SK-MEL-5 (cell line): ENCODE results near the gene EDC4. TPM values are rescaled to one million over a fixed set of nuclear protein-coding genes. Genes with fewer than 3 reads are reported as not detected.

Experiments used
- DNase-seq: peaks from one replicate; pipeline ENCODE4 v3.0.0-alpha.2; 2016; ENCODE audit warnings: low read depth, low spot score
- in situ Hi-C: cut with HindIII; loops from 2 replicates; pipeline ENCODE4 v1.10.0; 2016; ENCODE audit warnings: low sequenced_read_pairs, high pct_unique_total_duplicates, low pct_unique_long_range_greater_than_20kb
- small RNA-seq, 2 experiments: library from RNA; depleted of rRNA; stranded (forward); fragments of <200 nt; gene quantifications; one replicate each; pipeline ENCODE3, GENCODE V24; 2014
- total RNA-seq: library from RNA; depleted of rRNA; stranded (reverse); fragments of >200 nt; shearing (Covaris generic); gene quantifications from 2 replicates; pipeline ENCODE4 v1.2.3, GENCODE V29; 2014; rRNA removed

The EDC4 gene
- total RNA-seq, 1 experiment from 2014 or later: 26.3 TPM

DNA sequence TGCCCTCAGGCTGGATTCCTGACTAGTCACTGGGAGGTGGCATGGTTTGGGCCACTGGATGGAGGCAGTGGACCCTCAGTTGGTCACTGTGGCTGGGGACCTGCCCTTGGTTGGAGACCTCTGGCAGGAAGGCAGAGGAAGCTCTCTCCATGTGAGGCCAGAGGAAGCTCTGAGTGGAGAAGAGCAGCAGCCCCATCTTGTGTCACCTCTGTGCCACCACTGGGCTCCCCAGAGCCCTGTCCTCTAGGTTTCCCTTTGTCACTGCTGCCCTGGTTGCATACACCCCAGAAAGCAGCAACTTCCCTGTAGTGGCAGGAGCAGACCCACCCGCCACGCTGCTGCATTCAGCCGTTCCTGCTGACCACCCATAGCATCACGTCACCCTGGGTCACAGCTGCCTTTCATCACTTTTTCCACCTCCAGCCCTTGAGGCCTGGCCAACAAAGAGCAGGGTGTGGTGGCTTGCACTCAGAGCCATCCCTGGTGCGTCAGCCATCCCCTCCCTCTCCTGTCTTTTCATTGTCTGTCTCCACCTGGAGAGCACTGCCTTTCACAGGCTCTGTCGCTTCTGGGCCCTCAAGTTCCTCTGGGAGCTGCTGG lies 46.9 kb downstream of the EDC4 start:
- DNase-seq: no peak
- in situ Hi-C loops: no loop called here

DNA sequence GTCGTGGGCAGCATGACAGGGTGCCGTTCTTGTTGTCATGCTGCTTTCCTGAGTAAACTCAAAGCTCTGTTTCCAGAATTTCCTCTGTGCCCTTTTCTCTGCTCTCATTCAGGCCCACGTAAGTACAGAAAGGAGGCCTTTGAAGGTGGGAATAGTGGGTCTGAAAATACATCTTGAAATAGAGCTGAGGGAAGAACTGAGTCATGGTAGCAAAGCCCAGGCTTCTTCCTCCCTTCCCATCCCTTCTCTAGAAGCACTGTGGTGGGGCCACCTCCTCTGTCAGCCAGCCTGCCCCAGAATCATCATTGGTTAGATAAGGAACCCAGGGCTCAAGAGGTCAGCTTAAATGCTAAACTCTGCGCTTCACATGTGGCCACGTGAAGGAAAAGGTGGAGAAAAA lies 49.4 kb downstream of the EDC4 start:
- in situ Hi-C loops: no loop called here

DNA sequence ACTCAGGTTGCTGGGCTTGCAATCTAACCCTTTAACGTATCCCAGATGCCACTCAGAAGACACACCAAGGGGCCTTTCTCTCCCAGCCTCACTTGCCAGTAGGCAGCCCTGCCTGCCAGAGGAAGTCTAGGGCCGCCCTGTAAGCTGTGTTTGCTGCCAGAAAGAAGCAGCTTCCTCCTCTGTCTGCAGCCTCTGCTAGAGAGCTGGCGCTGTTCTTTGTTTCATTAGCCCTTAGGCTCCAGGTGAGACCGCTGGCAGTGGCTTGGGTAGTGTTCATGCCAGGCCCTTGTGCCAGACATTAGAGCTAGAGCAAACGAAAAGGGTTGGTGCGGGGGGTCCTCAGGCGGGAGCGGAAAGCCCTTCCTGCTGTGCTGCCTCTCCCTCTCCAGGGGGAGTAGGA lies 49.9 kb downstream of the EDC4 start:
- in situ Hi-C loops: no loop called here
- DNase-seq: no peak

More for the DNA sequence above, 49.4 kb downstream of the EDC4 start:
- DNase-seq: no peak

DNA sequence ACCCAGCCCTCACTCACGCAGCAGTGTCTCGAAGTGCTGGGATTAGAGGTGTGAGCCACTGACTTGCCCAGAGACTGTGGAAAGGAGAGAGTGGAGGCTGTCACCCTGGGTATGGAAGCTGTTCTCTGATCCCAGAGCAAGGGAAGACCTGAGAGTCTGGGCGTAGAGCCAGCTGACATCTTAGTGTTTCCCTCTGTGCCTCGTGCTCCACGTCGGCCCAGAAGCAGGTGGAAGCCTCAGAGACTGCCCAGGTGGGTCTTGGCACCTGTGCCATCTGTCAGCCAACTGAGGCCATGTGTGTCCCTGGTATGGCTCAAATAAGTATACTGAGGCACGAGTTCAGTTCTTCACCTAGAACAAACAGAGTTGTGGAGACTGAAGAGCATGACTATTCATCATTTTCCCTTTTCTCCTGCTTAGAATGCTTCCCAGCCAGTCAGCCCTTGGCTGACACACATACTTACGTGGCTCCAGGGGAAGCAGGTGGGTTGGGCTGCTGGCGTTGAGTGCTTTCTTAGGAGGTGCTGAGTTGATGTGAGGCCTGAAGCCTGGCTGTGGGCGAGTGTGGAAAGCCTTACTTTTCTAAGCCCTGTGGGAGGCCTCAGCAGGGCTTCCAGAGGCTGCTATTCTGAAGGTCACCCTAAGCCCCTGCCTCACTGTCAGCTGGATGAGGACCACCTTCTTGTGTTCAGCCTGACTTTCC lies 50.7 kb downstream of the EDC4 start:
- DNase-seq: no peak
- in situ Hi-C loops: no loop called here

DNA sequence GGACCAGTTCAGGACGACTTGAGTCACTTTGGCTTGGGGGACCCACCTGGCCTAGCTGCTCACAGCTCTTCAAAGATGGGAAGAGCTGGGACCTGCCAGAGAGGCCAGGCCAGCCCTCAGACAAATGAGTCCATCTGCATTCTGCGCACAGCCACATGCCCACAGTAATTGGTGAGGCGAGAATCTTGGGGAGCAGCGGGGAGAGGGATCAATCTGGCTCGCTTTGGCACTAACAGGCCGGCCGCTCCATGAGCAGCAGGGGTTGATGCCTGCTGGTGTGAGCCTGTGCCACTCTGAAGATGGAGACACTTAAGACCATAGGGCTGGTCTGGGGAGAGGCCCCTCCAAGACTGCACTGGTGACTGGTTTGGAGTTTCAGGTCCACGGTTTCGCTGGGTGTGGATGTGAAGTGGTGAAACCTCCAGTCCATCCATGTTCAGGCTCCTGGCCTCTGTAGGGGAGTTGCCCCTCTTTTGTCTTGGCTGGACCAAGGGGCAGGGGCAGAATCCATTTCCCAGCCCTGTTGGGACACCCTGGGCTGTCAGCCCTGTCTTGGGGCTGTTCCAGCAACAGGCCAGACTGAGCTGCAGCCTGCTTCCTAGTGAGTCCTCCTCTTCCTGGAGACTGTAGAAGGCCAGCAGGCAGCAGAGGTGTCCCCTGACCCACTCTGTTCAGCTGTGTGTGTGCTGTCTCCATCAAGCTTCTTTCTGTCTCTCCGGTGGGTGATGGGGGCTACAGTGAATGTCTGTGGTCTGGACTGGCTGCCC lies 51.5 kb downstream of the EDC4 start:
- DNase-seq: no peak
- in situ Hi-C loops: no loop called here

DNA sequence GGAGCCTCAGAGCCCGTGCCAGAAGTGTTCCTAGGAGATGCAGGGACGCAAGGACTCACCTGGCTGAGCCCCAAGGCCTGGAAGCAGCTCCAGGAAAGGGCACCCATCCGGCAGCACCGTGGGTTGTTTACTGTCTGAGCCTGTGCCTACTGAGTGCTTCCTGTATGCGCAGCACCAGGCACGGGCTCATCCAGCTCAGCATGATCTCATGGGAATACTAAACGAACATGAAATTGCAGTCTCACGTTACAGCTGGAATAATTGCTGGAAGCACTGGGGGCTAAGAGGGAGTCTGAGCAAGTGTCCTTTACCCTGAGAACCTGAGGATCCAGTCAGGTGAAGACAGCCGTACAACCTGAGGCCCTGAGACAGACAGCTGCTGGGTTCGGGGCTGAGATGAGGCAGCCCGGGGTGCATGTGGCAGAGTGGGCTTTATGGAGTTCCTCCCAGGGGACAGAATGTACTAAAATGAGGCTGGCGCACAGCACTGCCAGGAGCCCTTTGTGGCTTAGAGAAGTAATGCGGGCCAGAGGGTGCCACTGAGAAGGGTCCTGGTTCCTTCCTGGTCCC lies 53.4 kb downstream of the EDC4 start:
- DNase-seq: peak; percentile 26
- in situ Hi-C loops: no loop called here

DNA sequence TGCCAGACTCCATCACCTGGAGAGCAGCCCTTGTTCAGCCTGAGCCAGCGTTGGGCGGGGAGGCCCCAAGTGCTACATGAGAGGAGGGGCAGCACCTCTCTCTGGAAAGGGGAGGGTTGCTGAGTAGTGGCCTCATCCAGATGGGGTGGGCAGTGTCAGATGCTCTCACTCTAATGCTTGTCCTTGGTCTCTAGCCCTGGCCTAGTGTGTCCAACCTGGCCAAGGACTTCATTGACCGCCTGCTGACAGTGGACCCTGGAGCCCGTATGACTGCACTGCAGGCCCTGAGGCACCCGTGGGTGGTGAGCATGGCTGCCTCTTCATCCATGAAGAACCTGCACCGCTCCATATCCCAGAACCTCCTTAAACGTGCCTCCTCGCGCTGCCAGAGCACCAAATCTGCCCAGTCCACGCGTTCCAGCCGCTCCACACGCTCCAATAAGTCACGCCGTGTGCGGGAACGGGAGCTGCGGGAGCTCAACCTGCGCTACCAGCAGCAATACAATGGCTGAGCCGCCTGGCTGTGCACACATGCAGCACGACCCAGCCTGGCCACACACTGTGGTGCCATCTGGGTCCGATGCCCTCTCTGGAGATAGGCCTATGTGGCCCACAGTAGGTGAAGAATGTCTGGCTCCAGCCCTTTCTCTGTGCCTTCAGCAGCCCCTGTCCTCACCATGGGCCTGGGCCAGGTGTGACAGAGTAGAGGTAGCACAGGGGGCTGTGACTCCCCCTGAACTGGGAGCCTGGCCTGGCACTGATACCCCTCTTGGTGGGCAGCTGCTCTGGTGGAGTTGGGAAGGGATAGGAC lies 54.5 kb downstream of the EDC4 start:
- in situ Hi-C loops: no loop called here
- no peak for DNase-seq

DNA sequence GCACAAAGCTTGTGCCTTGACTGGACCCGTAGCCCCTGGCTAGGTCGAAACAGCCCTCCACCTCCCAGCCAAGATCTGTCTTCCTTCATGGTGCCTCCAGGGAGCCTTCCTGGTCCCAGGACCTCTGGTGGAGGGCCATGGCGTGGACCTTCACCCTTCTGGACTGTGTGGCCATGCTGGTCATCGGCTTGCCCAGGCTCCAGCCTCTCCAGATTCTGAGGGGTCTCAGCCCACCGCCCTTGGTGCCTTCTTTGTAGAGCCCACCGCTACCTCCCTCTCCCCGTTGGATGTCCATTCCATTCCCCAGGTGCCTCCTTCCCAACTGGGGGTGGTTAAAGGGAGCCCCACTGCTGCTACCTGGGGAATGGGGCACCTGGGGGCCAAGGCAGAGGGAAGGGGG lies 55.3 kb downstream of the EDC4 start:
- no peak for DNase-seq
- in situ Hi-C loops: no loop called here

DNA sequence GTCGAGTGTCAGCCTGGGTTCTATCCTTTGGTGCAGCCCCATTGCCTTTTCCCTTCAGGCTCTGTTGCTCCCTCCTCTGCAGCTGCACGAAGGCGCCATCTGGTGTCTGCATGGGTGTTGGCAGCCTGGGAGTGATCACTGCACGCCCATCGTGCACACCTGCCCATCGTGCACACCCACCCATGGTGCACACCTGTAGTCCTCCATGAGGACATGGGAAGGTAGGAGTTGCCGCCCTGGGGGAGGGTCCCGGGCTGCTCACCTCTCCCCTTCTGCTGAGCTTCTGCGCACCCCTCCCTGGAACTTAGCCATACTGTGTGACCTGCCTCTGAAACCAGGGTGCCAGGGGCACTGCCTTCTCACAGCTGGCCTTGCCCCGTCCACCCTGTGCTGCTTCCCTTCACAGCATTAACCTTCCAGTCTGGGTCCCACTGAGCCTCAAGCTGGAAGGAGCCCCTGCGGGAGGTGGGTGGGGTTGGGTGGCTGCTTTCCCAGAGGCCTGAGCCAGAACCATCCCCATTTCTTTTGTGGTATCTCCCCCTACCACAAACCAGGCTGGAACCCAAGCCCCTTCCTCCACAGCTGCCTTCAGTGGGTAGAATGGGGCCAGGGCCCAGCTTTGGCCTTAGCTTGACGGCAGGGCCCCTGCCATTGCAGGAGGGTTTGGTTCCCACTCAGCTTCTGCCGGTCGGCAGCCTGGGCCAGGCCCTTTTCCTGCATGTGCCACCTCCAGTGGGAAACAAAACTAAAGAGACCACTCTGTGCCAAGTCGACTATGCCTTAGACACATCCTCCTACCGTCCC lies 55.9 kb downstream of the EDC4 start:
- in situ Hi-C loops: no loop called here
- peak; percentile 67 for DNase-seq

DNA sequence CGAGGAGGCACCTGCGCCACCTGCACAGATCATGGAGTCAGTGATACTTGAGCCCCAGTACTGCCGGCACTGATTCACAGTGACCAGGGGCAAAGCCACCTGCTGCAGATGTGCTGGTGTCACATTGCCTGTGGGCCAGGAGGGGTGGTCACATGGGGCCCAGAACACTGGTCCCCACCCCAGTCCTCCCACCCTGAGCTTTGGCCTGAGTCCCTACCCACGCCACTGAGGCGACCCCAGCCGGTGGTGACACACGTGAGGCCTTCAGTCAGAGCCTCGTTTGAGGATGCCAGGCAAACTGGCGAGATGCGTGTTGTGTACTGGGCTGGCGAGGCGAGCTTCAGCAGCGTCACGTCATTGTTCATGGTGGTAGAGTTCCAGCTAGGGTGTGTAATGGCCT lies 57.3 kb downstream of the EDC4 start:
- DNase-seq: no peak
- in situ Hi-C loops: no loop called here

DNA sequence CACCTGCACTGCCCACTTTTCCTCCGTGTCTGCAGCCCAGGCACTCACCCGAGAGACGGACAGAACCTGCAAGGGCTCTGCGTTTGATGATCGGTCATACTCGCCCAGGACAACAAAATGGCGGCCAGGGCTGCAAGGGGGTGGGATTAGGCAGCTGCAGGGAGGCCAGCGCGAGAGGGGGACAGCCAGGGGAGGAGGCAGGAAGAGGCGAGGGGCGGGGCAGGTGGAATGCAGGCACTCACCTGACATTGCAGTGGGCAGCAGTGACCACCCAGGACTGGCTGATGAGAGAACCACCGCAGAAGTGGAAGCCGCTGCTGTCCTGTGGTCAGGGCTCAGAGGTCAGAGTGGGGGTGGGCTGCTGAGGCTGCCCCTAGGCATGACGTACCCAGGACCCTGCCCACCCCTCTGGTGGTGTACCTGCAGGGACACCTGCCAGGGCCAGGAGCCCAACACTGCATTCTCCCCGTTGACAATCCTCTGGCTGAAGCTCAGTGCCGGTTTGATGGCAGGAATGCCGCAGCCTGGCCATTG lies 57.9 kb downstream of the EDC4 start:
- DNase-seq: no peak
- in situ Hi-C loops: no loop called here

Small RNA genes lying within 50 kb of the gene (small RNA-seq; reads per million reads assigned to genes)
- gene AC040162.2 (0 reads per million in 2 experiments), gene NRN1L (0 reads per million in 2 experiments)

Other genes starting within 250 kb of the EDC4 start
- 0.16 and 0.40 TPM in 2 replicates for gene CARMIL2, start 227.9 kb upstream of the EDC4 start, total RNA-seq
- 17.4 and 18.3 TPM in 2 replicates for gene ACD, start 212.8 kb upstream of the EDC4 start, total RNA-seq
- 0.34 and 0.51 TPM in 2 replicates for gene PARD6A, start 212.1 kb upstream of the EDC4 start, total RNA-seq
- gene ENKD1, start 206.3 kb upstream of the EDC4 start, total RNA-seq: 6.4 and 9.1 TPM in 2 replicates
- 0.98 and 3.1 TPM in 2 replicates for gene C16orf86, start 206.2 kb upstream of the EDC4 start, total RNA-seq
- 10.5 and 13.4 TPM in 2 replicates for gene GFOD2, start 153.7 kb upstream of the EDC4 start, total RNA-seq
- gene RANBP10, start 66.5 kb upstream of the EDC4 start, total RNA-seq: 7.4 and 8.3 TPM in 2 replicates
- gene TSNAXIP1, start 66.2 kb upstream of the EDC4 start, total RNA-seq: 0.26 and 0.35 TPM in 2 replicates
- 33.3 and 37.8 TPM in 2 replicates for gene THAP11, start 30.7 kb upstream of the EDC4 start, total RNA-seq
- 67.0 and 76.6 TPM in 2 replicates for gene NUTF2, start 26.1 kb upstream of the EDC4 start, total RNA-seq
- gene CENPT, start 25.4 kb upstream of the EDC4 start, total RNA-seq: 10.2 and 11.0 TPM in 2 replicates
- gene NRN1L, start 11.8 kb downstream of the EDC4 start, total RNA-seq: not detected in 2 replicates
- 7.8 and 9.2 TPM in 2 replicates for gene PSKH1, start 20.2 kb downstream of the EDC4 start, total RNA-seq
- gene CTRL, start 58.8 kb downstream of the EDC4 start, total RNA-seq: 0.67 and 2.6 TPM in 2 replicates
- 22.4 and 24.0 TPM in 2 replicates for gene PSMB10, start 63.8 kb downstream of the EDC4 start, total RNA-seq
- gene LCAT, start 71.1 kb downstream of the EDC4 start, total RNA-seq: 0.63 and 1.8 TPM in 2 replicates
- gene SLC12A4, start 95.6 kb downstream of the EDC4 start, total RNA-seq: 10.3 and 14.3 TPM in 2 replicates
- gene DPEP3, start 107.4 kb downstream of the EDC4 start, total RNA-seq: not detected in 2 replicates
- gene DPEP2, start 126.4 kb downstream of the EDC4 start, total RNA-seq: not detected in 2 replicates
- not detected in 2 replicates for gene DPEP2NB, start 142.9 kb downstream of the EDC4 start, total RNA-seq
- 19.6 and 24.3 TPM in 2 replicates for gene DDX28, start 150.2 kb downstream of the EDC4 start, total RNA-seq
- gene DUS2, start 150.2 kb downstream of the EDC4 start, total RNA-seq: 18.5 and 18.6 TPM in 2 replicates
- gene NFATC3, start 212.3 kb downstream of the EDC4 start, total RNA-seq: 13.8 and 16.6 TPM in 2 replicates